Panc1 (cell line): ENCODE measurements around the gene IL1RAP. TPM values are rescaled to one million over a fixed set of nuclear protein-coding genes. Genes with fewer than 3 reads are reported as not detected.

Source experiments
- ATAC-seq: fragments of 200-7000 bp; cut with Tn5 transposase; 2 replicates; pipeline ENCODE4 v1.9.1; 2020; ENCODE audit warnings: mild to moderate bottlenecking, moderate library complexity
- BruUV-seq: library from RNA; stranded (reverse); fragments of 400-500 nt; replicated peaks from 2 replicates; lab custom pipeline; 2021; lab: Mats Ljungman, UMichigan
- CTCF ChIA-PET: fragments of 300-600 bp; sonication (Branson Sonifier 250); formaldehyde crosslinking; loops from one replicate; lab custom pipeline; 2022; ENCODE audit warnings: antibody characterized with exemption; lab: Charles Lee
- POLR2A ChIA-PET: fragments of 300-600 bp; sonication (Branson Sonifier 250); formaldehyde crosslinking; loops from one replicate; lab custom pipeline; 2022; ENCODE audit warnings: antibody characterized with exemption; lab: Charles Lee
- DNase-seq: peaks from one replicate; pipeline ENCODE4 v3.0.0-alpha.2; 2010; ENCODE audit warnings: low read depth, low spot score
- H3K27ac ChIP-seq: 2 replicates; pipeline ENCODE4 v1.5.1; 2011; ENCODE audit warnings: mild to moderate bottlenecking, low read length, inconsistent platforms
- H3K27me3 ChIP-seq: fragments of 200-500 bp; sonication (Bioruptor generic); 2 replicates; pipeline ENCODE4 v1.6.0; 2014; ENCODE audit warnings: low read length, inconsistent platforms; ENCODE audit not compliant: control insufficient read depth, insufficient read depth
- H3K36me3 ChIP-seq: fragments of 200-500 bp; sonication (Bioruptor generic); 2 replicates; pipeline ENCODE4 v1.5.1; 2014; ENCODE audit warnings: inconsistent platforms, mild to moderate bottlenecking, low read length, moderate library complexity; ENCODE audit not compliant: control insufficient read depth, insufficient read depth
- H3K4me1 ChIP-seq: 2 replicates; pipeline ENCODE4 v1.5.1; 2011; ENCODE audit warnings: inconsistent platforms, mild to moderate bottlenecking, low read length, moderate library complexity; ENCODE audit not compliant: control insufficient read depth, insufficient read depth
- H3K4me3 ChIP-seq, 2 experiments: 2 replicates each; pipeline ENCODE4 v1.5.1; 2011 to 2012; ENCODE audit warnings: low read depth in 2 of 2, low read length in 2 of 2, mild to moderate bottlenecking in 2 of 2, inconsistent platforms in 1 of 2, moderate library complexity in 1 of 2
- H3K9me3 ChIP-seq: fragments of 200-500 bp; sonication (Bioruptor generic); 2 replicates; pipeline ENCODE4 v1.5.1; 2014; ENCODE audit warnings: low read depth, mild to moderate bottlenecking, inconsistent platforms, low read length, moderate library complexity; ENCODE audit not compliant: control insufficient read depth, insufficient read depth
- POLR2AphosphoS5 ChIP-seq: IDR thresholded peaks from 2 replicates; pipeline ENCODE4 v1.6.1; 2012; ENCODE audit warnings: mild to moderate bottlenecking, low read depth, low read length, moderate library complexity
- SIN3A ChIP-seq: IDR thresholded peaks from 2 replicates; pipeline ENCODE4 v1.6.1; 2012; ENCODE audit warnings: low read depth, mild to moderate bottlenecking, low read length, moderate library complexity, borderline replicate concordance; ENCODE audit not compliant: insufficient read depth
- TCF7L2 ChIP-seq: IDR thresholded peaks from 2 replicates; pipeline ENCODE4 v1.6.1; 2011; ENCODE audit warnings: mild to moderate bottlenecking, low read depth, low read length, inconsistent platforms
- in situ Hi-C: cut with HindIII; loops from 2 replicates; pipeline ENCODE4 v1.10.0; 2016; ENCODE audit warnings: low sequenced_read_pairs, low pct_unique_long_range_greater_than_20kb
- intact Hi-C: fragments of 100-400 bp; cut with micrococcal nuclease; formaldehyde crosslinking; loops from one replicate; pipeline ENCODE4 v1.10.0; 2022; ENCODE audit not compliant: unreplicated experiment
- total RNA-seq: library from RNA; stranded (reverse); gene quantifications from one replicate; pipeline ENCODE4 v1.2.1, GENCODE V29; 2021; ENCODE audit not compliant: unreplicated experiment
- TF ChIP-seq, protein P1 (sequence below), 2 experiments: IDR thresholded peaks; 2 replicates each; pipeline ENCODE4 v1.6.1; 2011 to 2012; ENCODE audit warnings: low read depth in 2 of 2, control low read depth in 1 of 2, low read length in 1 of 2, mild to moderate bottlenecking in 1 of 2, moderate library complexity in 1 of 2; ENCODE audit not compliant: insufficient read depth in 1 of 2
- TF ChIP-seq, protein P2 (sequence below): fragments of 450-650 bp; IDR thresholded peaks from 2 replicates; pipeline ENCODE4 v1.5.1; 2017; ENCODE audit warnings: mild to moderate bottlenecking

Gene IL1RAP
- total RNA-seq, 1 experiment from 2014 or later: 5.2 TPM

DNA sequence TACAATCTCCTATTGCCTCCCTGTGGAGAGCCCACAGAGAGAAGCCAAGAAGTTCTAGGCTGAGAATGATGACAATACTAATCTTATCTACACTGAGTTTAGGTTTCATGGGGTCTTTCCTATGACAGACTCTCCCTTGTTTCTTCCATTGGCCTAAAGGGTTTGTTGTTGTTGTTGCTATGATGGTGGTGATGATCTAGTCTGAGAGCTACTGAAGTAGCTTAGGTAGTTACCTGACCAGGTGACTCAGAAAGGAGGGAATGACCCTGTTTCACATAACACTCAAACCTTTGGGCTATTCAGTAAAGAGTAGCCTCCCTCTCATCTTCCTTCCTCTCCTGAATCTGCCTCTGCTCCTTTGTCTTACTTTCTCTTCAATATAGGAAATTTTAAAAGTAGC, 178.4 kb downstream of the IL1RAP start:
- ChIA-PET CTCF (no interaction called here), POLR2A (no interaction called here)
- no peak overlapping the region for H3K27ac ChIP-seq
- ATAC-seq (no peak), DNase-seq (no peak)
- intact Hi-C loops (loop anchor here (10.0 kb wide), 3 partner anchors 177 to 467 kb away; partner anchors contain the start of genes CLDN16 and IL1RAP), in situ Hi-C loops (no loop called here)
- H3K4me1 ChIP-seq: no peaks in the 10 kb centered on the region
- H3K27me3 ChIP-seq: no peaks in the 10 kb centered on the region
- BruUV-seq: no TSS peak
- no peaks in the 10 kb centered on the region for H3K9me3 ChIP-seq
- TF ChIP-seq SIN3A (no peak), TCF7L2 (no peak), POLR2AphosphoS5 (no peak)
- TF ChIP-seq, protein P1, sequence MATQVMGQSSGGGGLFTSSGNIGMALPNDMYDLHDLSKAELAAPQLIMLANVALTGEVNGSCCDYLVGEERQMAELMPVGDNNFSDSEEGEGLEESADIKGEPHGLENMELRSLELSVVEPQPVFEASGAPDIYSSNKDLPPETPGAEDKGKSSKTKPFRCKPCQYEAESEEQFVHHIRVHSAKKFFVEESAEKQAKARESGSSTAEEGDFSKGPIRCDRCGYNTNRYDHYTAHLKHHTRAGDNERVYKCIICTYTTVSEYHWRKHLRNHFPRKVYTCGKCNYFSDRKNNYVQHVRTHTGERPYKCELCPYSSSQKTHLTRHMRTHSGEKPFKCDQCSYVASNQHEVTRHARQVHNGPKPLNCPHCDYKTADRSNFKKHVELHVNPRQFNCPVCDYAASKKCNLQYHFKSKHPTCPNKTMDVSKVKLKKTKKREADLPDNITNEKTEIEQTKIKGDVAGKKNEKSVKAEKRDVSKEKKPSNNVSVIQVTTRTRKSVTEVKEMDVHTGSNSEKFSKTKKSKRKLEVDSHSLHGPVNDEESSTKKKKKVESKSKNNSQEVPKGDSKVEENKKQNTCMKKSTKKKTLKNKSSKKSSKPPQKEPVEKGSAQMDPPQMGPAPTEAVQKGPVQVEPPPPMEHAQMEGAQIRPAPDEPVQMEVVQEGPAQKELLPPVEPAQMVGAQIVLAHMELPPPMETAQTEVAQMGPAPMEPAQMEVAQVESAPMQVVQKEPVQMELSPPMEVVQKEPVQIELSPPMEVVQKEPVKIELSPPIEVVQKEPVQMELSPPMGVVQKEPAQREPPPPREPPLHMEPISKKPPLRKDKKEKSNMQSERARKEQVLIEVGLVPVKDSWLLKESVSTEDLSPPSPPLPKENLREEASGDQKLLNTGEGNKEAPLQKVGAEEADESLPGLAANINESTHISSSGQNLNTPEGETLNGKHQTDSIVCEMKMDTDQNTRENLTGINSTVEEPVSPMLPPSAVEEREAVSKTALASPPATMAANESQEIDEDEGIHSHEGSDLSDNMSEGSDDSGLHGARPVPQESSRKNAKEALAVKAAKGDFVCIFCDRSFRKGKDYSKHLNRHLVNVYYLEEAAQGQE (IDR thresholded peaks at IDR 0.05; ENCODE audit: insufficient read depth in 1 of 2, low read depth in 2 of 2, low read length in 1 of 2): no peak
- TF ChIP-seq, protein P2, sequence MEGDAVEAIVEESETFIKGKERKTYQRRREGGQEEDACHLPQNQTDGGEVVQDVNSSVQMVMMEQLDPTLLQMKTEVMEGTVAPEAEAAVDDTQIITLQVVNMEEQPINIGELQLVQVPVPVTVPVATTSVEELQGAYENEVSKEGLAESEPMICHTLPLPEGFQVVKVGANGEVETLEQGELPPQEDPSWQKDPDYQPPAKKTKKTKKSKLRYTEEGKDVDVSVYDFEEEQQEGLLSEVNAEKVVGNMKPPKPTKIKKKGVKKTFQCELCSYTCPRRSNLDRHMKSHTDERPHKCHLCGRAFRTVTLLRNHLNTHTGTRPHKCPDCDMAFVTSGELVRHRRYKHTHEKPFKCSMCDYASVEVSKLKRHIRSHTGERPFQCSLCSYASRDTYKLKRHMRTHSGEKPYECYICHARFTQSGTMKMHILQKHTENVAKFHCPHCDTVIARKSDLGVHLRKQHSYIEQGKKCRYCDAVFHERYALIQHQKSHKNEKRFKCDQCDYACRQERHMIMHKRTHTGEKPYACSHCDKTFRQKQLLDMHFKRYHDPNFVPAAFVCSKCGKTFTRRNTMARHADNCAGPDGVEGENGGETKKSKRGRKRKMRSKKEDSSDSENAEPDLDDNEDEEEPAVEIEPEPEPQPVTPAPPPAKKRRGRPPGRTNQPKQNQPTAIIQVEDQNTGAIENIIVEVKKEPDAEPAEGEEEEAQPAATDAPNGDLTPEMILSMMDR: no peak
- no peaks in the 10 kb centered on the region for H3K36me3 ChIP-seq
- H3K4me3 ChIP-seq: no peak overlapping the region

DNA sequence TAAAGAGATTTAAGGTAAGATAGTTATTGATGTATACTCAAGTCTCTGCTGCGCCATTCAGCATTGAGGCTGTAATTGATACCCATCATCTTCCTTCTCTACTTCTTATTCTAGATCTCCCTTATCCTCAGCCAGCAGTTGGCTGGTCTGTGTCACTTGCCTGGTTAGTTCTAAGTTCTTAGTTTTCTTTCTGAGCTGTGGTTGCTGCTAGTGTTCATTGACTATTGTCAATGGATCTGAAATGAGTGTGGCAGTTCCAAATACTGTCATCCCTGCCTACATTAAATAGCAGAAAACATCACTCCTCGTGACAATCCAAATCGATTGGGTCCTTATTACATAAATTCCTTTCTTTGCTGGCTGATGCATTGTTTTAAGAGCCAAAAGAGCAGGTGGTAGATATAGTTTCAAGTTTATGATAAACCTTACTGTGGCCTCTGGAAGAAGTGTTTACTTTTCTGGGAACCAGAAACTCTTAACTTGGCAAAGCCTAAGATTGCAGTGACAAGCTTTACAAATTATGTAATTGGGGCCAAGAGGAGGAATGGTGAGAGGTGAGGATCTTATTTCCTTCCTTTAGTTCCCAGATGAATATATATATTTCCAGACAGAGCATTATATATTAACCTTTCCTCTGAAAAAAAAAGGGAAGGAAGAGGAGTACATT, 180.6 kb downstream of the IL1RAP start:
- Histone ChIP-seq H3K4me3 (no peak overlapping the region), H3K9me3 (no peaks in the 10 kb centered on the region), H3K27me3 (no peaks in the 10 kb centered on the region), H3K27ac (no peak overlapping the region), H3K4me1 (no peaks in the 10 kb centered on the region), H3K36me3 (no peaks in the 10 kb centered on the region)
- CTCF ChIA-PET: no interaction called here
- no TSS peak for BruUV-seq
- TF ChIP-seq TCF7L2: no peak
- in situ Hi-C loops (no loop called here), intact Hi-C loops (loop anchor here (10.0 kb wide), 3 partner anchors 180 to 470 kb away; partner anchors contain the start of genes CLDN16 and IL1RAP)
- DNase-seq: no peak
- no peak for ATAC-seq
- POLR2A ChIA-PET: no interaction called here

DNA sequence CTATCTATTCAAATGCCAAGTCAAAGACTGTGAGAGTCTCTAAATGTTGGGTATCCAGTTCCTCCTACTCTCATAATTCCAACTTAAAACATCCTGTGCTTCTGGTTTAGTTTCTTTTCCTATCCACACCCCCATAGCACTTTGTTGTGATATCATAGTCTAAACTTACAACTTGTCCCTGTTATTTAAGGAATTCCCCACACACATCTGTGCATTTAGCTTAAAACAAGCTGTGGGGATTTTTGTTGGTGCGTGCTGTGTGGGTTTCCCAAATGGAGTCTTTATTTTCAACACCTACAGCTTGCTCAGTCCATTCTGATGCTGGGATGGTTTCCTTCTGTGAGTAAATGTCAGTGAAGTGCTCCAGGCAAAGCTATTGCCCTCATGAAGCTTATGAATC, 181.3 kb downstream of the IL1RAP start:
- Histone ChIP-seq H3K27me3 (no peaks in the 10 kb centered on the region), H3K4me3 (no peak overlapping the region), H3K27ac (no peak overlapping the region), H3K4me1 (no peaks in the 10 kb centered on the region), H3K9me3 (no peaks in the 10 kb centered on the region), H3K36me3 (no peaks in the 10 kb centered on the region)
- ChIA-PET POLR2A (no interaction called here), CTCF (no interaction called here)
- intact Hi-C loops (loop anchor here (10.0 kb wide), 3 partner anchors 180 to 470 kb away; partner anchors contain the start of genes CLDN16 and IL1RAP), in situ Hi-C loops (no loop called here)
- TF ChIP-seq, protein P2: no peak
- TF ChIP-seq SIN3A: no peak
- no peak for TF ChIP-seq POLR2AphosphoS5
- TF ChIP-seq, protein P1 (IDR thresholded peaks at IDR 0.05; ENCODE audit: insufficient read depth in 1 of 2, low read depth in 2 of 2, low read length in 1 of 2): no peak
- TF ChIP-seq TCF7L2: no peak
- no peak for ATAC-seq
- DNase-seq: no peak
- no TSS peak for BruUV-seq
